Transverse colon (tissue), 4 donors: ENCODE measurements around the gene SIMC1. TPM values are rescaled to one million over a fixed set of nuclear protein-coding genes. Genes with fewer than 3 reads are reported as not detected.

ENCODE experiments used
- DNase-seq: peaks from one replicate; pipeline ENCODE4 v3.0.0-alpha.2; 2019
- H3K27ac ChIP-seq, 4 donors: fragments of 200-600 bp; sonication (generic); 2 replicates each; pipeline ENCODE4 v1.5.1; 2016 to 2018; ENCODE audit warnings: inconsistent platforms in 4 of 4
- H3K27me3 ChIP-seq: fragments of 200-600 bp; sonication (generic); 2 replicates; pipeline ENCODE4 v1.5.1; 2017; ENCODE audit warnings: inconsistent platforms
- H3K36me3 ChIP-seq, 4 donors: fragments of 200-600 bp; sonication (generic); 2 replicates each; pipeline ENCODE4 v1.5.1; 2017 to 2019; ENCODE audit warnings: inconsistent platforms in 4 of 4
- H3K4me1 ChIP-seq, 4 donors: fragments of 200-600 bp; sonication (generic); 2 replicates each; pipeline ENCODE4 v1.5.1; 2017 to 2020; ENCODE audit warnings: inconsistent platforms in 4 of 4
- H3K4me3 ChIP-seq, 4 donors: fragments of 200-600 bp; sonication (generic); 1 replicate in 1 of 4; 2 replicates in 3 of 4; pipeline versions ENCODE4 v1.5.1 to v1.6.1; 2017 to 2019; ENCODE audit warnings: inconsistent platforms in 4 of 4
- H3K9me3 ChIP-seq, 2 donors: fragments of 200-600 bp; sonication (generic); 2 replicates each; pipeline ENCODE4 v1.5.1; 2017 to 2019; ENCODE audit warnings: inconsistent platforms in 2 of 2
- EP300 ChIP-seq: sonication (generic); formaldehyde crosslinking; IDR thresholded peaks from one replicate; pipeline ENCODE4 v1.6.1; 2017; ENCODE audit warnings: antibody characterized with exemption, low read depth
- POLR2A ChIP-seq: fragments of 450-650 bp; IDR thresholded peaks from one replicate; pipeline ENCODE4 v1.6.1; 2016; ENCODE audit warnings: antibody characterized with exemption, mild to moderate bottlenecking, moderate library complexity
- POLR2AphosphoS5 ChIP-seq, 3 donors: sonication (generic); formaldehyde crosslinking; IDR thresholded peaks; one replicate each; pipeline ENCODE4 v1.6.1; 2016; ENCODE audit warnings: antibody characterized with exemption in 3 of 3
- WGBS, 2 donors: methylation state at CpG; one replicate each; pipeline ENCODE4 v1.1.5; 2018; ENCODE audit warnings: low coverage in 1 of 2; 5-methylcytosine and 5-hydroxymethylcytosine counted together
- in situ Hi-C, 4 donors: fragments of 200-750 bp; cut with MboI; loops; one replicate each; pipeline versions ENCODE4 v1.15.0 to v1.15.1; 2017; ENCODE audit warnings: low sequenced_read_pairs in 3 of 4, low pct_ligation_motif_present in 1 of 4, low pct_unique_long_range_greater_than_20kb in 1 of 4
- intact Hi-C: fragments of 100-400 bp; cut with DNase I; formaldehyde crosslinking; loops from one replicate; pipeline ENCODE4 v1.15.1; 2023; ENCODE audit warnings: low total_unique reads
- total RNA-seq, 4 donors: library from RNA; depleted of rRNA; stranded (reverse); fragments of >200 nt; gene quantifications; one replicate each; pipeline ENCODE4 v1.1.0, GENCODE V29; 2016
- TF ChIP-seq, protein P1 (sequence below), 5 experiments: fragments of 200-600 bp in 3 of 5; fragments of 450-650 bp in 2 of 5; sonication (generic) in 3 of 5; IDR thresholded peaks; 1 replicate in 2 of 5; 2 replicates in 3 of 5; pipeline ENCODE4 v1.5.1; 2016 to 2017; ENCODE audit warnings: antibody characterized with exemption in 5 of 5, inconsistent platforms in 3 of 5, mild to moderate bottlenecking in 2 of 5, moderate library complexity in 1 of 5

Gene SIMC1
- total RNA-seq, 4 donors from 2014 or later, result 15.0 to 21.2 (median 17.7) TPM

- TF ChIP-seq POLR2AphosphoS5 (IDR thresholded peaks at IDR 0.05), result no peak
- no peak for TF ChIP-seq EP300
- no peak for TF ChIP-seq POLR2A
- TF ChIP-seq, protein P1, sequence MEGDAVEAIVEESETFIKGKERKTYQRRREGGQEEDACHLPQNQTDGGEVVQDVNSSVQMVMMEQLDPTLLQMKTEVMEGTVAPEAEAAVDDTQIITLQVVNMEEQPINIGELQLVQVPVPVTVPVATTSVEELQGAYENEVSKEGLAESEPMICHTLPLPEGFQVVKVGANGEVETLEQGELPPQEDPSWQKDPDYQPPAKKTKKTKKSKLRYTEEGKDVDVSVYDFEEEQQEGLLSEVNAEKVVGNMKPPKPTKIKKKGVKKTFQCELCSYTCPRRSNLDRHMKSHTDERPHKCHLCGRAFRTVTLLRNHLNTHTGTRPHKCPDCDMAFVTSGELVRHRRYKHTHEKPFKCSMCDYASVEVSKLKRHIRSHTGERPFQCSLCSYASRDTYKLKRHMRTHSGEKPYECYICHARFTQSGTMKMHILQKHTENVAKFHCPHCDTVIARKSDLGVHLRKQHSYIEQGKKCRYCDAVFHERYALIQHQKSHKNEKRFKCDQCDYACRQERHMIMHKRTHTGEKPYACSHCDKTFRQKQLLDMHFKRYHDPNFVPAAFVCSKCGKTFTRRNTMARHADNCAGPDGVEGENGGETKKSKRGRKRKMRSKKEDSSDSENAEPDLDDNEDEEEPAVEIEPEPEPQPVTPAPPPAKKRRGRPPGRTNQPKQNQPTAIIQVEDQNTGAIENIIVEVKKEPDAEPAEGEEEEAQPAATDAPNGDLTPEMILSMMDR (IDR thresholded peaks at IDR 0.05), result no peak
- Histone ChIP-seq H3K27me3 (no peaks in the 10 kb centered on the region), H3K27ac (no peak overlapping the region), H3K4me1 (peaks cover 0 to 16% (median 14%) of the 10 kb centered on the region in 4 donors), H3K4me3 (no peak overlapping the region), H3K9me3 (no peaks in the 10 kb centered on the region), H3K36me3 (peaks cover 0 to 21% (median 8%) of the 10 kb centered on the region in 4 donors)
- WGBS, 2 donors, result 92 to 96% methylated on average over 5 to 15 of the region's 15 CpGs
- no peak for DNase-seq
- in situ Hi-C loops (no loop called here), intact Hi-C loops (no loop called here)
These were observed 145.2 kb downstream of the SIMC1 start for GRCh38 chr5:176383248-176383905.

DNA sequence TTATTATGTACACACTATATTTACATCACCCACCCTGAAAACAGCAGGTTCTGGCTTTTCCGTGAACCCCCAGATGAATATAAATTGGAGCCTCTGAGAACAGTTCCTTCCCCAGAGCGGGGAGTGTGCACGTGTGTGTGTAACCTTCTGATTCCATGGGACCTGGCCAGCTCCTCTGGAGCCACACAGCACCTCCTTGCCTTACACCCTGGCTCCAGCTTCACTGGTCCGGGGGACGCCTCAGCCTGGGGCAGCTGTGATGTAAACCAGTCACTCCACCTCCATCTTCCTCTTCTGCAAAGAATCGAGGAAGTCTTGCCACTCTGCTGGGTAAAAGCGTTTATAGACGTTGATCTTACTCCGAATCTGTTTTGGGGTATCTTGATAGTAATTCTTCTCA lies 145.7 kb downstream of the SIMC1 start:
- Histone ChIP-seq H3K4me1 (peaks cover 0 to 16% (median 14%) of the 10 kb centered on the region in 4 donors), H3K4me3 (no peak overlapping the region), H3K27ac (no peak overlapping the region), H3K36me3 (peaks cover 0 to 21% (median 8%) of the 10 kb centered on the region in 4 donors), H3K27me3 (no peaks in the 10 kb centered on the region), H3K9me3 (no peaks in the 10 kb centered on the region)
- TF ChIP-seq, protein P1 (IDR thresholded peaks at IDR 0.05), result no peak
- TF ChIP-seq POLR2A, result no peak
- TF ChIP-seq EP300, result no peak
- TF ChIP-seq POLR2AphosphoS5 (IDR thresholded peaks at IDR 0.05), result no peak
- in situ Hi-C loops, result no loop called here
- no peak for DNase-seq
- WGBS, 2 donors, result 84 to 94% methylated on average over 2 to 9 of the region's 9 CpGs
- intact Hi-C loops, result no loop called here

DNA sequence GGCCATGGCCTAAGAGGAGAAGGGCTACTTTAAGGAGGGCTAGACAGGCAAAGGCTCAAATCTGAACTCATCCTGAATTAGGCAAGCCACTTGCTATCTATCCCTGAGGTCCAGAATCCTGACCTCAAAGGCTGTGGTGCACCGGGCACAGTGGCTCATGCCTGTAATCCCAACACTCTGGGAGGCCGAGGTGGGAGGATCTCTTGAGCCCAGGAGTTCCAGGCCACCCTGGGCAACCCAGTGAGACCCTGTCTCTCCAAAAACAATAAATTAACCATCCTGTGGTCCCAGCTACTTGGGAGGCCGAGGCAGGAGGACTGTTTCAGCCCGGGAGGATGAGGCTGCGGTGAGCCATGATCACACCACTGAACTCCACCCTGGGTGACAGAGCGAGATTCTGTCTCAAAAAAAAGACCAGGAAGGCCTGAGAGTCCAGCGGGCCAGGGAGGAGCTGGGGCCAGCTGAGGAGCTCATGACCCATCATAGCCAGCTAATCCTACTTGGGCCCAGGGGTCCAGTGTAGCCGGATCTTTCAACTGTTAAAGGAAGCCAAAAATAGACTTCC lies 146.2 kb downstream of the SIMC1 start:
- in situ Hi-C loops, result no loop called here
- TF ChIP-seq, protein P1 (IDR thresholded peaks at IDR 0.05), result no peak
- no peak for TF ChIP-seq POLR2A
- no peak for TF ChIP-seq POLR2AphosphoS5 (IDR thresholded peaks at IDR 0.05)
- no peak for TF ChIP-seq EP300
- peaks cover 0 to 21% (median 8%) of the 10 kb centered on the region in 4 donors for H3K36me3 ChIP-seq
- H3K4me3 ChIP-seq, result no peak overlapping the region
- intact Hi-C loops, result no loop called here
- peaks cover 0 to 17% (median 14%) of the 10 kb centered on the region in 4 donors for H3K4me1 ChIP-seq
- no peaks in the 10 kb centered on the region for H3K9me3 ChIP-seq
- 71 to 90% methylated on average over 1 to 7 of the region's 8 CpGs for WGBS, 2 donors
- DNase-seq, result no peak
- H3K27ac ChIP-seq, result no peak overlapping the region
- no peaks in the 10 kb centered on the region for H3K27me3 ChIP-seq

DNA sequence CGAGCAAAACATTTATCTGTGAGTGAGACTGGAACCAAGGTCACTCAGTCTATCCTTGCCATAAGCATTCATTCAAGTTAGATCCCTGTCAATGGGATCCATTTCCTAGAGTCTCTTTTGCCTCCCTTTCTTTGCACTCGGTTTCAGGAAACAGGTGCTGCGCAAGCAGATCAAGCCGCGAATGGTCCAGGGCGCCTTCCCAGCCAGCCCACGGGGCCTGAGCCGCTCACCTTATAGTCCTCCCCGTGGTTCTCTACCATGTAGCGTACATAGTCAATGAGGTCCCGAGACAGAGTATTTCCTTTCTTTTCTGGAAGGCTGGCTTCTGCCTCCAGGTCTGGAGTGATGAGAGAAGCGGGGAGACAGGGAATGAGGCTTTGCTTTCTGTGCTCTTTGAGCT lies 146.8 kb downstream of the SIMC1 start:
- in situ Hi-C loops (no loop called here), intact Hi-C loops (no loop called here)
- DNase-seq, result no peak
- H3K9me3 ChIP-seq, result no peaks in the 10 kb centered on the region
- no peak for TF ChIP-seq POLR2A
- TF ChIP-seq EP300, result no peak
- no peak for TF ChIP-seq POLR2AphosphoS5 (IDR thresholded peaks at IDR 0.05)
- TF ChIP-seq, protein P1 (IDR thresholded peaks at IDR 0.05), result no peak
- peaks cover 0 to 23% (median 18%) of the 10 kb centered on the region in 4 donors for H3K4me1 ChIP-seq
- peaks cover 0 to 21% (median 8%) of the 10 kb centered on the region in 4 donors for H3K36me3 ChIP-seq
- no peaks in the 10 kb centered on the region for H3K27me3 ChIP-seq
- 94 to 100% methylated on average over 1 to 12 of the region's 12 CpGs for WGBS, 2 donors
- no peak overlapping the region for H3K27ac ChIP-seq
- no peak overlapping the region for H3K4me3 ChIP-seq
